8988T (cell line): ENCODE data around the gene WDR6.

ENCODE experiments used
- DNase-seq: peaks from one replicate; pipeline ENCODE4 v3.0.0; 2011

Gene WDR6

DNA sequence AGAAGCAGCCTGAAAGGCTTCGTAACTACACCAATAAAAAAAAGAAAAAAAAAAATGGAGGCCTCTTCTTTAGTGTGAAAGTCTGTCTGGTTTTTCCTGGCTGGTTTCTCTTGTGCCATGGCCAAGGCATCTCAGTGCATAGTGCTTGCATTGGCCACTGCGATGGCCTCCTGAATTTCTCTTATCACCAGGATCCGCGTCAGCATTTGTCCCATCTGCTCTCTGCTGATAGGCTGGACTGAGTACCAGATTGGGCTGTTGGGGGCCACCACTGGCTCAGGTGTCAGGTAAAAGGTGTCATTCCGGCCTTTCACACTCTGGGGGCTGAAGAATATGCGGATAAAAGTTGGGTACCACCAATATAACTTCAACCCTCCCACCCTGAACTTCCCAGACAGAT lies 23.1 kb downstream of the WDR6 start:
- no peak for DNase-seq

DNA sequence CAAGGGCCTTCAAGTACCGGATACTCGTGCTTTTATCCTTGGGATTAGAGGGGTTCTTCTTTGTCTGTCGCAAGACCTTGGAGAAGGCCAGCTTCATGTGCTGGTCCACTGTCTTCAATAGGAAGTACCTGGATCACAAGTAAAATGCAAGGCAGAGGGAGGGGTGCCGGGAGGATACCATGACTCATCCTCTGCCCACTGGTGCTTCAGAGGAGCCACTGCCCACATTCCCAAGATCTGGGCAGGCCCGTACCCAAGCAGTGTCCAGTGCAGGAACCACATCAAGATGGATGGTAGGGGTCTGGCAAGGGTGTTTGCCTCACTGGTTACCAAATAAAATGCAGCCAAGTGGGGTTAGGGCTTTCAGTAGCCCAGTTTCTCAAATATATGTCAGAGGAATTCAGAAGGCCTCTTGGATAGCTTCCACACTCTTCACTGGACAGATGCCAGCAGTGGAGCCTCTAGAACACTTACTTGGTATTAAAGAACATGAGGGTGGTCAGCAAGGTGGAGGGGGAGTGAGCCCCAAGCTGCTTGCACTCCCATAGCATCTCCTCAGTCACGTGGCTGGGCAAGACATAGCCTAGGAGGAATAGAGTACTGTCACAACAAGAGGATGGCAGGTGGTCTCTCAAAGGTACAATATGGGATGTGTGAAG lies 25.6 kb downstream of the WDR6 start:
- DNase-seq = no peak

GRCh38 chr3:49034650-49035049 lies 27.5 kb downstream of the WDR6 start:
- DNase-seq = no peak

DNA sequence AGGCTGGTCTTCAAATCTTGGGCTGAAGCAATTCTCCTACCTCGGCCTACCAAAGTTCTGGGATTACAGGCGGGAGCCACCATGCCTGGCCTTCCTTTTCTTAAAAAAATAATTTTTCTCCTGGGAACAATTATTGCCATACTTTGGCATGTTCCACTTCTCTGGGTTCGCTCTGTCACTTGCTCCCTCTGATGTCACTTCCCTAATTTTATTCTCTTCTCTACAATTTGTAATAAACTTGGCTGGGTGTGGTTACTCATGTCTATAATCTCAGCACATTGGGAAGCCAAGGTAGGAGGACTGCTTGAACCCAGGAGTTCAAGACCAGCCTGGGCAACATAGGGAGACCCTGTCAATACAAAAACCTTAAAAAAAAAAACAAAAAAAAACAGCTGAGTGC lies 28.1 kb downstream of the WDR6 start:
- no peak for DNase-seq

DNA sequence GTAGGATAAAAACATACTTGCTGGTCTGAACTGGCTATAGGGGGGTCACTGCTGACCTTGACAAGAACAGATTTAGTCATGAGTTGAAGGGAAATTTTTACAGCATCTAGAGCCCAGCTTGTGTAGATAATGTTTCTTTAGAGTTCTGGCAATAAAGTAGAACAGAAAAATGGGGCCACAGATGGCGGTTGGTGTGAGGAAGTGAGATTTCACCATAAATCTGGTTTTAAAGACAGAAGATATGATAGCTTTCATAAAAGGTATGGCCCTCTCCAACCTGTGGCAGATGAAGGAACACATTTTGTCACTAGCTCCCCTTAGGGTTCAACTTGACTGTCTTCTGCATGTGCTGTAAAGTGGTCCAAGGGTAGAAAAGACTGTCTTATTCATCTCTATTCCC lies 46.4 kb downstream of the WDR6 start:
- no peak for DNase-seq

GRCh38 chr3:49054344-49054862 lies 47.2 kb downstream of the WDR6 start:
- no peak for DNase-seq

- DNase-seq = no peak
These were observed 50.1 kb downstream of the WDR6 start for GRCh38 chr3:49057268-49057667.

DNA sequence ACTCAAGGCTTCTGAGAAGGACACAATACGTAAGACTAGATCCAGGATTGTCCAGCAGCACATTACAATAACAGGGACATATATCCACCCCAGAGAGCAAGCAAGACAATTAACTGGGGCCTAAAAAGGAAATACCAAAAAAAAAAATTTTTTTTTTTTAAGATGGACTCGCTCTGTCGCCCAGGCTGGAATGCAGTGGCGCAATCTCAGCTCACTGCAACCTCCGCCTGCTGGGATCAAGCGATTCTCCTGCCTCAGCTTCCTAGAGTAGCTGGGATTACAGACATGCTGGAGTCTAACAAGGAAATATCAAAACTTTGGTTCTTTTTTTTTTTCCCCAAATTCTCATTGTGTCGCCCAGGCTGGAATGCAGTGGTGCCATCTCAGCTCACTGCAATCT lies 50.8 kb downstream of the WDR6 start:
- DNase-seq = no peak
